Pancreas (tissue), 10 donors: ENCODE data around the gene GGACT. TPM values are rescaled to one million over a fixed set of nuclear protein-coding genes. Genes with fewer than 3 reads are reported as not detected.

Experiments
- ATAC-seq, 4 donors: fragments of 200-7000 bp; cut with Tn5 transposase; one replicate each; pipeline versions ENCODE4 v1.8.0 to v1.9.1; 2020; ENCODE audit warnings: mild to moderate bottlenecking in 4 of 4, moderate library complexity in 4 of 4
- DNase-seq, 6 donors: peaks; one replicate each; pipeline ENCODE4 v3.0.0-alpha.2; 2020
- FAIRE-seq: peaks from 2 replicates; lab custom pipeline; 2012; peaks lifted over from hg19 to GRCh38; lab: Jason Lieb, UNC
- H3K27ac ChIP-seq, 4 donors: fragments of 200-600 bp; sonication (generic); 1 replicate in 3 of 4; 2 replicates in 1 of 4; pipeline versions ENCODE4 v1.5.0 to v1.8.0; 2020
- H3K27me3 ChIP-seq, 4 donors: fragments of 200-600 bp; one replicate each; pipeline ENCODE4 v1.8.0; 2021
- H3K36me3 ChIP-seq, 3 donors: fragments of 200-600 bp; sonication (generic) in 1 of 3; one replicate each; pipeline versions ENCODE4 v1.5.0 to v1.8.0; 2020 to 2021
- H3K4me1 ChIP-seq, 3 donors: fragments of 200-600 bp; one replicate each; pipeline ENCODE4 v1.8.0; 2021
- H3K4me3 ChIP-seq, 4 donors: fragments of 200-600 bp; sonication (generic) in 2 of 4; one replicate each; pipeline versions ENCODE4 v1.5.0 to v1.8.0; 2020 to 2021
- H3K9me3 ChIP-seq, 4 donors: fragments of 200-600 bp; one replicate each; pipeline ENCODE4 v1.8.0; 2021
- CTCF ChIP-seq, 4 donors: fragments of 200-600 bp; sonication (generic) in 3 of 4; IDR thresholded peaks; one replicate each; pipeline versions ENCODE4 v1.5.0 to v1.8.0; 2021; ENCODE audit warnings: antibody characterized with exemption in 4 of 4
- WGBS, 2 donors: extraction: QIAGEN DNeasy Blood & Tissue Kit; methylation state at CpG; one replicate each; pipeline ENCODE4 v1.1.7; 2013; 5-methylcytosine and 5-hydroxymethylcytosine counted together
- intact Hi-C, 3 donors: fragments of 100-400 bp; cut with DNase I; formaldehyde crosslinking; loops; one replicate each; pipeline versions ENCODE4 v1.11.1 to v1.14.2; 2022
- polyA plus RNA-seq, 2 donors: library from polyadenylated mRNA; stranded (reverse); fragments of 200-250 nt; gene quantifications; one replicate each; pipeline ENCODE4 v1.2.3, GENCODE V29; 2013
- total RNA-seq, 6 donors: library from RNA; stranded (reverse); fragmentation: NEBNext Ultra II Directional in 4 of 6; extraction: Animal tissue kit (Norgen Biotek cat#: 25700) in 4 of 6; gene quantifications; one replicate each; pipeline versions ENCODE4 v1.2.1 to v1.2.4, GENCODE V29; 2021 to 2023
- donor health status: healthy with polysubstance abuse.
- donor health status: DM: no; HTN: no; CAD: no; lungs with moderate emphysema.
- donor health status: DM: no; HTN: no; CAD: no.
- donor health status: control.
- donor health status: control.
- donor health status: Bipolar disorder and iron deficiency.
- donor health status: DM: yes; HTN: yes; CAD: no.
- donor health status: DM: no; HTN: no; CAD: no.
- donor health status: DM: no; HTN: no; CAD: no.
- donor health status: DM: yes; HTN: yes; CAD: no.

Gene GGACT
- total and polyA plus RNA-seq, 8 donors: 1.6 to 7.0 (median 6.1) TPM

- peak; percentile 66 to 91 (median 82) for TF ChIP-seq CTCF (IDR thresholded peaks at IDR 0.05)
- Histone ChIP-seq H3K4me1 (peaks cover 6 to 26% (median 23%) of the 10 kb centered on the region in 3 donors), H3K36me3 (no peaks in the 10 kb centered on the region), H3K9me3 (no peaks in the 10 kb centered on the region), H3K27ac (no peak overlapping the region), H3K27me3 (no peaks in the 10 kb centered on the region), H3K4me3 (no peak overlapping the region)
- ATAC-seq (peak; percentile 69 to 87 (median 82)), DNase-seq (peak; percentile 61 to 86 (median 79)), FAIRE-seq (peak; percentile 86)
- intact Hi-C loops: loop anchor here in 2 of 3 donors (10.0 kb wide), 1 partner anchor 600 kb away; no protein-coding TSS in a partner anchor
- 2% methylated on average over 5 of the region's 5 CpGs for WGBS, 2 donors
Measured at GRCh38 chr13:100514788-100515409, 73.7 kb downstream of the GGACT start.

- Histone ChIP-seq H3K4me3 (no peak overlapping the region), H3K9me3 (no peaks in the 10 kb centered on the region), H3K4me1 (peaks cover 6 to 26% (median 23%) of the 10 kb centered on the region in 3 donors), H3K36me3 (no peaks in the 10 kb centered on the region), H3K27ac (no peak overlapping the region), H3K27me3 (no peaks in the 10 kb centered on the region)
- intact Hi-C loops: loop anchor here in 2 of 3 donors (10.0 kb wide), 1 partner anchor 599 kb away; no protein-coding TSS in a partner anchor
- 57 to 60% methylated on average over 8 of the region's 8 CpGs for WGBS, 2 donors
- ATAC-seq (no peak), DNase-seq (no peak), FAIRE-seq (no peak)
- TF ChIP-seq CTCF (IDR thresholded peaks at IDR 0.05): no peak
Measured at GRCh38 chr13:100513987-100514670, 74.5 kb downstream of the GGACT start.

GRCh38 chr13:100513171-100513570, 75.4 kb downstream of the GGACT start:
- DNase-seq: no peak
- no peak overlapping the region for H3K27ac ChIP-seq
- H3K9me3 ChIP-seq: no peaks in the 10 kb centered on the region
- peaks cover 6 to 16% (median 15%) of the 10 kb centered on the region in 3 donors for H3K4me1 ChIP-seq
- 76% methylated on average over 3 of the region's 3 CpGs for WGBS, 2 donors
- intact Hi-C loops: loop anchor here in 2 of 3 donors (10.0 kb wide), 1 partner anchor 598 kb away; no protein-coding TSS in a partner anchor
- ATAC-seq: no peak
- H3K4me3 ChIP-seq: no peak overlapping the region
- FAIRE-seq: no peak
- no peaks in the 10 kb centered on the region for H3K36me3 ChIP-seq
- no peak for TF ChIP-seq CTCF (IDR thresholded peaks at IDR 0.05)
- no peaks in the 10 kb centered on the region for H3K27me3 ChIP-seq

- Histone ChIP-seq H3K4me3 (no peak overlapping the region), H3K27me3 (no peaks in the 10 kb centered on the region), H3K27ac (no peak overlapping the region), H3K9me3 (no peaks in the 10 kb centered on the region), H3K4me1 (peaks cover 2 to 9% (median 7%) of the 10 kb centered on the region in 3 donors), H3K36me3 (no peaks in the 10 kb centered on the region)
- DNase-seq: no peak
- intact Hi-C loops: loop anchor here in 2 of 3 donors (10.0 kb wide), 1 partner anchor 598 kb away; no protein-coding TSS in a partner anchor
- no peak for ATAC-seq
- no peak for FAIRE-seq
- 94 to 96% methylated on average over 9 of the region's 9 CpGs for WGBS, 2 donors
- no peak for TF ChIP-seq CTCF (IDR thresholded peaks at IDR 0.05)
Measured at GRCh38 chr13:100512422-100512821, 76.2 kb downstream of the GGACT start.
